Glutamatergic neuron (in vitro differentiated cells): ENCODE data around the gene SHTN1. TPM values are rescaled to one million over a fixed set of nuclear protein-coding genes. Genes with fewer than 3 reads are reported as not detected.

Experiments
- DNase-seq: peaks from one replicate; pipeline ENCODE4 v3.0.0; 2022
- H3K27ac Mint-ChIP-seq: one replicate; pipeline ENCODE4 v1.8.0; 2020; ENCODE audit warnings: mild to moderate bottlenecking, mixed read lengths, inconsistent platforms; ENCODE audit not compliant: unreplicated experiment
- H3K27me3 Mint-ChIP-seq: one replicate; pipeline ENCODE4 v1.8.0; 2020; ENCODE audit warnings: mild to moderate bottlenecking, moderate library complexity, mixed read lengths, inconsistent platforms; ENCODE audit not compliant: unreplicated experiment
- H3K36me3 Mint-ChIP-seq: one replicate; pipeline ENCODE4 v1.8.0; 2020; ENCODE audit warnings: mild to moderate bottlenecking, mixed read lengths, inconsistent platforms; ENCODE audit not compliant: unreplicated experiment
- H3K4me1 Mint-ChIP-seq: one replicate; pipeline ENCODE4 v1.8.0; 2020; ENCODE audit warnings: mild to moderate bottlenecking, low read depth, mixed read lengths, inconsistent platforms; ENCODE audit not compliant: unreplicated experiment
- H3K4me3 Mint-ChIP-seq: one replicate; pipeline ENCODE4 v1.8.0; 2020; ENCODE audit warnings: mild to moderate bottlenecking, mixed read lengths, inconsistent platforms; ENCODE audit not compliant: unreplicated experiment
- H3K9me3 Mint-ChIP-seq: one replicate; pipeline ENCODE4 v1.8.0; 2020; ENCODE audit warnings: mild to moderate bottlenecking, moderate library complexity, mixed read lengths, inconsistent platforms; ENCODE audit not compliant: unreplicated experiment
- total RNA-seq: library from RNA; stranded (reverse); fragmentation: NEBNext Ultra II Directional; extraction: Animal tissue kit (Norgen Biotek cat#: 25700); gene quantifications from one replicate; pipeline ENCODE4 v1.2.1, GENCODE V29; 2021; ENCODE audit not compliant: unreplicated experiment
- TF ChIP-seq, protein P1 (sequence below): fragments of 200-600 bp; sonication (generic); IDR thresholded peaks from one replicate; pipeline ENCODE4 v1.5.0; 2021; ENCODE audit not compliant: partially characterized antibody, unreplicated experiment

The SHTN1 gene
- total RNA-seq, 1 donor from 2014 or later: 54.8 TPM

DNA sequence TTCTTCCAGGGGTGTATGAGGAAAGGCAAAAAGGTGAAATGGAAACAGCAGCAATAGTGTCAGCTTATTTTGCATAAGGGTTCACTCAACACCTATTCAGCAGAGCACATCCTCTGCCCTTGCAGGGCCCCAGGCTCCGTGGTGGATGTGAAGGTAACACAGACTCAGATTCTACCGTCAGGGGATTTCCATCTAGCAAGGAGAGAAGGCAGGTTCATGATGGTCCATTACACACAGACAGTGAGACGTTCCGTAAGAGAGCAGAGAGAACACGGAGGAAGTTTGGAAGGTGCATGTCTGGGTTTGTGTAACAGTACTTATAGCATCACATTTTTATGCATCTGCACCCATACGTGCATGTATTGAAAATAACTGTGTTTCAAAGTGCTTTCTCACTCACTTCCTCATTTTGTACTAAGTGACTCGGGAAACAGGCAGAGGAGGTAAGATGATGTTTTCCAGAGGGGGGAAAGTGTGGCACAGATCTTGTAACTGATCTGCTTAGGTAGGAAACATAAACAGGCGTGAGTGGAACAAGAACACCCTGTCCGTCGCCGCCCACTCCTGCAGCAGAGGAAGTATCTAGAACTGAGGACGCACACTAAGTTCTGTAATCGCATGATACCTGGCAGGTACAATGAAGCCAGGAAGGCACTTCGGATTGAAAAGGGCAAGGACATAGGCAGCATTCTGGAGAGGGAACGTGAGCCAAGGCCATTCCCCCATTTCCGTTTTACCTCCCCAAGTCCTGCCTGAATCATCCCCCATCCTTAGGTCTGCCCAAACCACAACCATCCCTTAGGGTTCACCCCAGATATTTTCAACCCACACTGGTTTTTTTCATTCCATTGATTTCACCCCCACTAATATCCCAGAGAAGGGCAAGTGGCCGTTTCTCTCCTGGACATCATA lies 156.7 kb downstream of the SHTN1 start:
- H3K4me3 Mint-ChIP-seq: peak overlapping the region; percentile 90
- H3K4me1 Mint-ChIP-seq: peaks cover 8% of the 10 kb centered on the region
- peak overlapping the region; percentile 44 for H3K27ac Mint-ChIP-seq
- peaks cover 6% of the 10 kb centered on the region for H3K9me3 Mint-ChIP-seq
- no peak for DNase-seq
- no peaks in the 10 kb centered on the region for H3K36me3 Mint-ChIP-seq
- peaks cover 1% of the 10 kb centered on the region for H3K27me3 Mint-ChIP-seq
- TF ChIP-seq, protein P1, sequence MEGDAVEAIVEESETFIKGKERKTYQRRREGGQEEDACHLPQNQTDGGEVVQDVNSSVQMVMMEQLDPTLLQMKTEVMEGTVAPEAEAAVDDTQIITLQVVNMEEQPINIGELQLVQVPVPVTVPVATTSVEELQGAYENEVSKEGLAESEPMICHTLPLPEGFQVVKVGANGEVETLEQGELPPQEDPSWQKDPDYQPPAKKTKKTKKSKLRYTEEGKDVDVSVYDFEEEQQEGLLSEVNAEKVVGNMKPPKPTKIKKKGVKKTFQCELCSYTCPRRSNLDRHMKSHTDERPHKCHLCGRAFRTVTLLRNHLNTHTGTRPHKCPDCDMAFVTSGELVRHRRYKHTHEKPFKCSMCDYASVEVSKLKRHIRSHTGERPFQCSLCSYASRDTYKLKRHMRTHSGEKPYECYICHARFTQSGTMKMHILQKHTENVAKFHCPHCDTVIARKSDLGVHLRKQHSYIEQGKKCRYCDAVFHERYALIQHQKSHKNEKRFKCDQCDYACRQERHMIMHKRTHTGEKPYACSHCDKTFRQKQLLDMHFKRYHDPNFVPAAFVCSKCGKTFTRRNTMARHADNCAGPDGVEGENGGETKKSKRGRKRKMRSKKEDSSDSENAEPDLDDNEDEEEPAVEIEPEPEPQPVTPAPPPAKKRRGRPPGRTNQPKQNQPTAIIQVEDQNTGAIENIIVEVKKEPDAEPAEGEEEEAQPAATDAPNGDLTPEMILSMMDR: no peak

DNA sequence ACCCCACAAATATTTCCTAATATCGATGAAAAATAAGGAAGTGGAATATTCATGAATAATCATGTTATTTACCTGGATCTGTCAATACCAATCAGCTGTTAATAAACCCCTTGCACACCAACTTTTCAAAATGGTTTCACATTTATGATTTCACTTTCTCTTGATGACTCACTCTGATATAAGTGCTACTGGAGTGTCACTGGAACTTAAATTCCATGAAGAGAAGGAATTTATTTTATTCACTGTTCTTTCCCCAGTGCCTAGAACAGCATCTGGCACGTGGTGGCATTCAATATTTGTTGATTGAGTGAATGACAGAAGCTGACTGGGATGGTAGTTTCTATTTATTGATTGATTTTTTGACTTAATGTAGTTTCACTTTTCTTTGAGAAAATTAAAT lies 159.2 kb downstream of the SHTN1 start:
- Mint-ChIP-seq H3K4me1 (peaks cover 8% of the 10 kb centered on the region), H3K36me3 (no peaks in the 10 kb centered on the region), H3K9me3 (peaks cover 4% of the 10 kb centered on the region), H3K27ac (no peak overlapping the region), H3K27me3 (peaks cover under 1% of the 10 kb centered on the region), H3K4me3 (no peak overlapping the region)
- TF ChIP-seq, protein P1: no peak
- DNase-seq: no peak

DNA sequence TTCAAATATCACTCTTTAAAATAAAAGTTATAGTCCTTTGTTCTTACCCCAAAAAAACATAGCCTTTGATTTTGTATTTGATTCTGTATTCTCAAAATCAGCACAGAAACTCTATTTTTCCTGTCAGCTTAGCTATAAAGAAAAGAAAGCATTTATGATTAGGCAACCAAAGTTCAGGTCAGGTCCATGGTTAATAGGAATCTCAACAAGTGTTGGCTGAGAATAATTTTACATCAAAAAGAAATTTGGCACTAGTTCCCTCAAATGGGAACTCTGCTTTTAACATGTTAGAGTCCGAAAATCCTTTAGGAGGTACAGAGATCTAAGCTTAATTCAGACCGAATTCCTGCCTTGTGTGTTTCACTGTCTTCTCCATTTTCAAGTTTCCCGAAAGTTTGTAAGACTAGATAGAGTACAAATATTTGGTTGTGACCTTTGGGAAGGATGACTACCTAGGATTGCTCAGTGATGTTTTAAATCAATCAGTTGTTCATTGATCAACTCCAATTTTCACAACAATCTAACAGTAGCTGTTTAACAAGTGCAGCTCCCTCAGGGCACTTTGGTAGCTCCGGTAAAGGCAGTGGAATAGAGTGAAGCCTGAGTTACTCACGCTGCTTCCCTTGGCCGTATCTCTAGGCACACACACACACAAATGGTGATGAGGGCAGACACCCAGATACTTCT lies 164.5 kb downstream of the SHTN1 start:
- TF ChIP-seq, protein P1: no peak
- peaks cover 1% of the 10 kb centered on the region for H3K9me3 Mint-ChIP-seq
- H3K4me1 Mint-ChIP-seq: peaks cover 2% of the 10 kb centered on the region
- H3K27me3 Mint-ChIP-seq: no peaks in the 10 kb centered on the region
- no peak overlapping the region for H3K27ac Mint-ChIP-seq
- DNase-seq: no peak
- H3K4me3 Mint-ChIP-seq: no peak overlapping the region
- no peaks in the 10 kb centered on the region for H3K36me3 Mint-ChIP-seq

DNA sequence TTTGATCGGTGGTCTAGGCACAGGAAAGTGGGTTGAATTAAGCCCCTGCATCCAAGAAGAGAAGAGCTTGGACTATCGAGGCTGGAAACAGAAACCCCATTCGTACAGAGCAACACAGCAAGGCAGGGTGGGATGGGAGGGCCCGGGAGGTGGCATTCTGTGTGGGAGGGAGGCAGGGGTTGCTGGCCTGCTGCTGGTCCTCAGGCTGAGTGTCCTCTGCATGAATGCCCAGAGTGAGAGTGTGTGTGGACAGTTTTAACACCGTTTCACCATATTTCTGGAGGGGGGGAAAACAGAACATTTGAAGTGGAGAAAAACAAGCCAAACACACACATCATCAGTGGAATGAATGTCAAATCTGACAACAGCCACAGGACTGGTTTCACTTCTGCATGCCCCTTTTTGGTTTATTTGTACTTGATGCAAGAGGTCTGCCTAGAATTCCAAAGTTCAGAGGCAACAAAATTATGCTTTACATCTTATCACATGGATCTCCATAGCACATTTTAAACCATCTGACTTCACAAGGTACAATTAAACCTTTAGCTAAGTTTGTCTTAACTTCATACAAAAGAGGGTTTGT lies 166.8 kb downstream of the SHTN1 start:
- DNase-seq: no peak
- no peaks in the 10 kb centered on the region for H3K27me3 Mint-ChIP-seq
- H3K4me1 Mint-ChIP-seq: peaks cover 6% of the 10 kb centered on the region
- no peak overlapping the region for H3K27ac Mint-ChIP-seq
- H3K9me3 Mint-ChIP-seq: no peaks in the 10 kb centered on the region
- H3K4me3 Mint-ChIP-seq: no peak overlapping the region
- TF ChIP-seq, protein P1: no peak
- H3K36me3 Mint-ChIP-seq: no peaks in the 10 kb centered on the region
